Kasumi-1 (cell line): ENCODE measurements around the gene LRTM2.

ENCODE experiments used
- DNase-seq, 2 experiments: peaks; one replicate each; lab custom pipeline; 2025; lab: John Stamatoyannopoulos, UW

LRTM2 gene

DNA sequence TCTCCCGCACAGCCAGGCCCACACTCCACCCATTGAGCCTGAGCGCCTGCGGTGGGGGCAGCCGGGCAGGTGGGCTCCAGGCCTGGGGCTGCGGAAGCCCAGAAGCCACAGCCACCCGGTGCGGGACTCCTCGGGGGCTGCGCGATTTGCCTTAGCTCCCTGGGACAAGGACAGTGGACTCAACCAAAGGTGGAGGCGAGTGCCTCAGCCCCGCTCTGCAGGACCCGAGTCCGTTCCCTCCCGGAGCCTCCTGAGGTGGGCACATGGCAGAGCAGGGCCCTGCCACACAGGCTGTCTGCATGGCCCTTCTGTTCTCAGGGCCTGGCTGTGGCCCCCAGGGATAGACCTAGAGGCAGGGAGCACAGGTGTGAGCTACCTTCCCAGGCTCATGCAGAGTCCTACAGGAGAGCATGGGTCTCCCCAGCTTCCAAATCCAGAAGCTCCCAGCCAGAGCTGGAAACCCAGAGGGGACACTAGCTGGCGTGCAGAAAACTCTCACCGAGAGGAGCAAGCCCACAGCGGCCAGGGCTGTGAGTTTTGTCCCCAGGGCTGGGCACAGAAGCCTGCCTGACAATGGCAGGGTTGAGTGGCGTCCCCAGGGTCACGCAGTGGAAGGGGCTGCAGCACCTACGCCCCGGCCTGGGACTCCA lies 22.2 kb upstream of the LRTM2 start:
- no peak for DNase-seq

DNA sequence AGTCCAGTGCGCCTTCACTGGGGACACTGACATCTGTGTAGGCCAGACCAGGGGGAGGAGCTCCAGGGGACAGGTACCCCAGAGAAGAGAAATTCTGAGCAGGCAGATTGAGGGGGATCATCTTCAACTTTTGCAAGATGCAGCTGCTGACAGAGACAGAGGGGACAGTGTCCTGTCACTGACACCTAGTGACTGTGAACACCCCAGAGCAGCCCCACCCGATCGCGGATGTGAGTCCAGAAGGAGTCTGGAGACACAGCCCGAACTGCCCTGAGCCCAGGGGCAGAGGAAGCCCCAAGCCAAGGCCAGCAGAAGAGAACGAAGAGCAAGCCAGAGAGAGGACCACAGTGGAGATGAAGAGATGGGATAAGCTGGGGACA lies 21.7 kb upstream of the LRTM2 start:
- no peak for DNase-seq

DNA sequence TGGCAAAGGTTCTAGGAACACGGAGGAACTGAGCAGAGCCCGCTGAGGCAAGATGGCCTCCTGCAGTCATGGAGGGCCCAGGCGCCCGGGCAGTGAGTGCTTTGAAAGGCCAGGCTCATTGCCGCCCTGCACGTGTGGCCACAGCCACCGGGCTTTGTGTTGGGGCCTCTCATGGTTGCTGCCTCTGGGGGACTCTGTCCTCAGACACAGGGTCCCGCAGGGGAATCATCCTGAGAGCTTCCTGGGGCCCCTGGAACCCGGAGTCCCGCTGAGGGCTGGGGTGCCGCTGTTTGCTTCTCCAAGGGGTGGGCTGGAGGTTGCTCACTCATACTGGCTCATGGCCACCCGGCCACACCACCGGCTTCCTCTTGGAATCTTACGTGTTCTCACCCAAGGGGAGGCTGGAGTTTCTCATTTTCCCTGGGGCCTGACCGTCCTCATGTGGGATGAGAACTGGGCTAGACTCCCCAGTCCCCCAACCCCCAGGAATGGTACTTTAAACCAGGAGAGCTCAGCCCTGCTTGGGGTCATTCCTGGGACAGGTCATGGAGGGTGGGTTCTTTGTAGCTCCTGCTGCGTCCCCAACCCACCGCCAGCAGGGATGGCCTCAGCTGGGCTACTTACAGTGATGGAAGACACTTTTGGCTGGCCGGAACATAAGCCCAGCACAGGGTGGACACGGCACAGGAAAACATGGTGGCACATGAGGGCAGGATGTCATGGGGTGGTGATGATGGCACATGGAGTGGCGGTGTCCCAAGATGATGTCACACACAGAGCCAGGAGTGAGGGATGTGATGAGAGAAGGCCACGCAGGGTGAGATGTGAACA lies 21.1 kb upstream of the LRTM2 start:
- DNase-seq = no peak

DNA sequence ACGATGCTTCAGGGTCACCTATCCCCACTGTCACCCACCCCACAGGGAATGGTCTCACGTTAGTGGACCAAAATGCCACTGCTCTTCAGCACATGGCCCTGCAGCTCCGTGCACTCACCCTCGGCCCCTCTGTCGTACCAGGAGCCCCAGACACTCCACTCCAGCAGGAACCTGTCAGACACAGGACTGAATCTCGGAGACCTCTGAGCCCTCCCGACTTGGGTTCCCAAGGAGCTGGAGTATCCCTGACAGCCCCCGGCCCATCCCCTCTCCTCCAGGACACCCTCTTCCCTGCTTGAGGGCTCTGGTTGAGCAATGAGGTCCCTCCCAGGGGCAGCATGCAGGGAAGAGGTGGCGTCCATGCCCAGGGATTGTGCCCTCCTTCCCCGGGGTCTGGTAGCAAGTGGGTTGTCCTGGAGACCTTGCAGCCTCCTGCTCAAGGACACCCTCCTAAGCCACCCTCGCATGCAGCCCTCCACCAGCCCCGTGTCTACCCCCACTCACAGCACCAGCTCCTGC lies 20.4 kb upstream of the LRTM2 start:
- no peak for DNase-seq

DNA sequence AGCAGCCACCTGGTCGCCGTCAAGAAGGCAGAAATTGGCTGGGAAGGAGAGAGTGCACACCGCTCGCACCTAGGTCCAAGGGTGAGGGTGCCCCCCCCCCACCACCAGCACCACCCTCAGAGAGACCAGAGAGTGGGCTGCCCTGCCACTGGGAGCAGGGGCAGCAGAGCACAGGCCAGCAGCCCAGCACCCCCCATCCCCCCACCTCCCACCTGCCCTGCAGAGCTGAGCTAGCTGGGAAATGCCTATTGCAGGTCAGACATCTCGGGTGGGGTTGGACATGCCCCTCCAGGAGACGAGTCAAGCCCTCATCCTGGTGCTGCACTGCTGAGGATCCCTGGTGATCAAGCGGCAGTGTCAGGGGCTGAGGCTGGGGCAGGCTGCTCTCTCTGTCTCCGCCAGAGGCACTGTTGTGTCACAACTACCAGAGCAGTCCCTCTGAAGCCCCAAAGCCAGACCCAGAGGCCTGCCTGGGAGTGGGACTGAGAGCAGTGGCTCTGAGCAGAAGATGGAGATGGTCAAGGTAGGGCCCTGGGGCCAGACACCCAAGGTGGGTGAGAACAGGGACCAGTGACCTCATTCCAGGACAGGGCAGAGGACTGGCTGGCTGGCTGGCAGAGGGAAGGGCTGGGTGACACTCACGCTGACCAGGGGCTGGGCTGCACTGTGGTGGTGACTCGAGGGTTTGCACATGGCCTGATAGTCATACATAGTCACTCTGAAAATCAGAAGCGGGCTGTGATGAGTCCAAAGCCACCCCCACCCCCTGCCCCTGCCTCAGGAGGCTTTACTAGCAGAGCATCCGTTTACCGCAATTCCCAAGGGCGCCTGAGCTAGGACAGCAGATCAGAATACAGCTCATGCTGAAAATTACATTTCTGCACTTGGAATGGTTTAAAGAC lies 19.7 kb upstream of the LRTM2 start:
- DNase-seq = peak; percentile 0 to 6

DNA sequence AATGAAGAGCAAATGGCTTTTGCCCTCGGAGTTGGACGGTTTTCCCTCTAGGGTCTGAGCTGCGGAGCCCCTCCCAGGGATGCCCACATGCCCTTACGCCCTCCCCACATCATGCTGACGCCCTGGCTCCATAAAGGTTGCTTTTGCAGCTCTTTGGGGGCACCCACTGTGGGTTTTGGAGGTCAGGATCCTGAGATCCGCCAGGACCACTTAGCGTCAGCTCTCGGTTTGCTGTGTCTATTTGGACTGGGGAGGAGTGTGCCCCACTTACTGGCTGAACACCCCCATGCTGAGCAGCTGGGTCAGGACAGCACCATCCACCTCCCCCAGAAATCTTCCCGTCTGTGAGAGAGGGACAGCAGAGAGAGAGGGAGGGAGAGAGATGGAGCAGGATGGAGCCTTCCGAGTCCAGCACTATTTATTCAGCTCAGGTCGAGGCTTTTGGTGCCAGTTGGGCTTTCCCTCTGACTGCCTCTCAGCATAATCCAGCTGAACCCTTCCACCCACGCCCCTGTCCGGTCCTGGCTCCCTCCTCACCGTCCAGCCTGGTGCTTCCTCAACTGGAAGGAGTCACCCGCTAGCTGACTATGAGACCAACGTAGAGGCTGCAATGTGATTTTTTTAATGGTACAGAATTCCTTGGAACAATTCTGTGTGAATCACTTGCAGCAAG lies 18.9 kb upstream of the LRTM2 start:
- no peak for DNase-seq

DNA sequence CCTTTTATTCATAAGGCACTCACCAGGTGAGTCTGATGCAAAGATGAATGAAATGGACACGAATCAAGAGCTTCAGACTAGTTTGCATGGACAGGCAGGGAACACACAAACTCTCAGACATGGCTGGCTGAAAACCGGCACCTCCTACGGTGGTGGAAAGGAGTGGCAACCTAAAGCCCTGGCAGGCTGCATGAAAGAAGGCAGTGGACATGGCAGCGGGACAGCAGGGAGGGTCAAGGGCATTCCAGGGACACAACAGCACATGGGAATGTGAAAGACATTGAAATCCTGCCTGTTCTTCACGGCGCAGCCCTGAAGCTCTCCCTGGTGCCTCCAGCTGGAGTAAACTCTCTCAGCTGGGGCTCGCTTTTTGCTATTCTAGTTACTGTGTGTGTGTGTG lies 16.6 kb upstream of the LRTM2 start:
- no peak for DNase-seq

DNA sequence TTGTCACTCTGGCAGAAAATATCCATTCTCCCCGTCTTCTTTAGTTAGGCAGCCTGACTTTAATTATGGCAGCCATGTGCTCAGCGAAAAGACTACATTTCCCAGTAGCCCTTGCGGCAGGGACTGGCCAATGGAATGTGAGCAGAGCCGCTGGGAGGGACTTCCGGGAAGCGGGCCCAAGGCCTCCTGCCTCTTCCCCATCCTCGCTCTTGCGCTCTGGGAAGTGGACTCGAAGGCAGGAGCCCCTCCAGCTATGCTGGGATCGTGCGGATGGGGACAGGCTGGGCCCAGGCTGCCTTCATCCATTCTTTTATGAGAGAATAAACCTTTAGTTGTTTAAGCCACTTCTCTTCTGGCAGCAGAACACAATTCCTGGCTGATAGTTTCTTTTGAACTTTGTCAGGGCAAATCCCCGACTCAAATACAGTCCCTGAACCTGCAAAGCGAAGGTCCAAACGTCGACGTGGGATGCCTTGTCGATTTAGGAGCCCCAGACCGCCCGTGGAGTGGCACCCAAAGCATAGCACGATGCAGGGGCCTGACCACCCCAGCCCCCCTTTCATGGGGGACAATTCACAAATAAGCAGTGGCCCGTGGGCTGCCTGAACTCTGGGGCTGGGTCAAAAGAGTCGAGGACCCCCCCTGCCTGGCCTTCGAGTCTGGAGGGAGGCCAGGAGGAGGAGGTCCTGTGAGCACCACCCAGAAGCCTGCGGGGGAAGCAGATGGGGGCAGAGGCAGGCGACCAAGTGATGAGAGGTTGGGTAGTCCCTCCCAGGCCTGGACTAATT lies 15.6 kb upstream of the LRTM2 start:
- peak; percentile 58 to 61 for DNase-seq

DNA sequence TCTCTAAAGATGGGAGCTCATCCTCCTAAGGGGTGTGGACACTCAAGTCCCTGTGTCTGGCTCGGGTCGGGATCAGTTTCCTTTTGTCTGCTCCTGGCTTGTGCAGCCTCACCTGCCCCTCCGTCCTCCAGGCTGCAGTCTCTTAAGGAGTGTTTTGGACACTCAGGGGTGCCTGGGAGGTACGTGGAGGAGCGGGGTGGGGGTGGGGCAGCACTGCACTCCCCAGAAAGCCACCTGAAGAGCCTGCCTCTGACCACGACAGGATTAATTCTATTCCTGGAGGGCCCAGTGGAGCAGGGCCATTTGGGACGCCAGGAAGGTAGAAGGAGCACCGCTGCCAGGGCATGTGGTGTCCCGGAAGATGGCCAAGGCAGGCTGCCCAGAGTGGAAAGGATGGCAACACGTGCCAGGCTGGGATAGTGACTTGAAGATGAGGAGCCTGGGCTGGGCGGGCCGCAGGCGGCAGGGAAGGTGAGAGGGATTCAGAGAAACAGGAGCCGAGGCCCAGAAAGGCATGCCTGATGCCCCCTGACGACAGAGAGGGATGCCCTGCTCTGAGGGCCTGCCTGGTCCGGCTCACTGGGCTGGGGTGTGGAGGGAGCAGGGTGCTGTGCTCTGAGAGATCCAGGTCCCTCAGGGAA lies 14.8 kb upstream of the LRTM2 start:
- no peak for DNase-seq

DNA sequence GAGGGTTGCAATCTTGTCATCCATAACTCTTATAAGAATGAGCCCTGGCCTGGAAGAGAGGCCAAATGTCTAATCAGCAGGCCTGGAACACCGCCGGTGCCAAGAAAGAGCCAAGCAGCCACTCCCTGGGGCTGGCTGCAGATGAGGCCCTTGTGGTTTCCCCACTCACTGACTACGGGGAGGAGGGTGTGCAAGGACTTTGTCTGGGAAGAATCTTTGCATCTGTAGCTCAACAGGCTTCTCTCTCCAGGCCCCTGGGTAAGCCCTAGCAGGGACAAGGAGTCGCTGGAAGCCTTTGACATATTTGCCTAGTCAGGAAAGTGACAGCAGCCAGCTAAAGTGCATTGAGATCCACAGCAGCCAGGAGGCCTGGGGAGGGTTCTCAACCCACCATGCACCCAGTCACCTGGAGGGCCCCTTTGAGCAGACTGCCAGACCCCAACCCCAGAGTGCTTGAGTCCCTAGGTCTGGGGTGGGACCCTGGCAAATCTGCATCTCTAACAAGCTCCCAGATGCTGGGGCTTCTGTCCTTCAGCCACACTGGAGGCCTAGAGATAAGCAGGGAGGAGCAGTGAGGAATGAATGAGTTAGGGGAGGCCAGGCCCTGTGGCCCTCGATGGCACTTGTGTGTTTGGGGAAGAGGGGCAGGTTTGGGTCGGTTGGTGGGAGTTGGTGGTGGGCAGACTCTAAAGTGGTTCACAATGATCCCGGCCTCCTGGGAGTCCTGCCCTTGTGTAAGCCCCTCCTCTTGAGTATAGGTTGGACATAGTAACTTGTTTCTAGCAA lies 13.9 kb upstream of the LRTM2 start:
- peak; percentile 19 to 21 for DNase-seq

DNA sequence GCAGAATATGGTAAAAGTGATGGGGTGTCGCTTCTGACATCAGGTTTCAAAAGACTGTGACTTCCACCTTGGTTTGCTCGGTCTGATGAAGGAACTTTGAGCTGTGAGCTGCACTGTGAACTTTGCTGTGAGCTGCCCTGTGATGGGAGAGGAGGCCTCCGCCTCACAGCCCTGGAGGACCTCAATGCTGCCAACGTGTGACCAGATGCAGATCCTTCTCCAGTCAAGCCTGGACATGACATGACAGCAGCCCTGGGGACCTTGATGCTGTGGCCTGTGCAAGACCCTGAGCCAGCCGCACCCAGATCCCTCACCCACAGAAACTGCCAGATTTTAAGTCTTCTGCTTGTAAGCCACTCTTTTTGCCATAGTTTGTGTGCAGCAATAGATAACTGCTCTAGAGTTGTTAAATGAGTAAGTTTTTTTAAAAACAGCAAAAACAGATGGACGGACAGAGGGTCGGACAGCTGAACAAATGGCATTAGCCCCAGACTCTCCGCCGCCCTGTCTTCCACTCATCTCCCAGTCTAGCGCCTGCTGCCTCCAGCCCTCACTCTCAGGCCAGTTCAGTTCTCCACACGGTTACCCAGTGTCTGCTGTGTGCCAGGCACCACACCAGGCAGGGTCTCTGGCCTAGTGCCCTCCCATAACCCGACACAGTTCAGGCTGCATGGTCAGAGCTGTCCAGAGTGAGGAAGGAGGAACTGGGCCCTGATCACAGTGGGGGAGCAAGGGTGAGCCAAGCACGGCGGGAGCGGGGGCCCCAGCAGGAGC lies 13.1 kb upstream of the LRTM2 start:
- no peak for DNase-seq

DNA sequence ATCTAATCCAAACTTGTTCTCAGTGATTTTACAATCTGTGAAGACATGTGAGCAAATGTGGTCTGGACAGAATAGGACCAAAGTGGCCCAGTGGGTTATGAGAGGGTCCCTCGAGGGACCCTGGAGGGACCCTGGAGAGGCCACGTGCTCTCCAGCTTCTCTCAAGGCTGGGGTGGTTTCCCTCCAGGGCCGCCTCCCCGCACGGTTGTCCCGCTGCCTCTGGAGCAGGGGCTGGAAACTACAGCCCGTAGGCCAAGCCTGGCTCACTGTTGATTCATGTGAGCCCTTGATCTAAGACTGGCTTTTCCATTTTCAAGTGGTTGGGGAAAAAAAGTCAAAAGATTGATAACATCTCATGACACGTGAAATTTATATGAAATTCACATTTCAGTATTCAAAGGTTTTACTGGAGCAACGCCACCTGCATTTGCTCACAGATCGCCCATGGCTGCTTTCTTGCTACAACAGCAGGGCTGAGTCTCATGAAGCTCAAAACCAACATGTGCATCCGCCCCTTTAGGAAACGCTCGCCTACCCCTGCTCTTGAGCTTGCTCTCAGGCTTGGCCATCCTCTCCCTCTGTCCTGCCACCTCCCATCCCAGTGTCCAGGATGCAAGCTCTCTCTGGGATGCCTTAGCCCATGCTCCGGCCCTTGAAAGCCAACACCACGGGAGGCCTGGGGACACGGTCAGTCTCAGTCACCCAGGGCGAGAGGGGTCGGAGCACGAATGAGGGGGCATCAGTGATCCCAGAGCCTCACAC lies 12.1 kb upstream of the LRTM2 start:
- no peak for DNase-seq

DNA sequence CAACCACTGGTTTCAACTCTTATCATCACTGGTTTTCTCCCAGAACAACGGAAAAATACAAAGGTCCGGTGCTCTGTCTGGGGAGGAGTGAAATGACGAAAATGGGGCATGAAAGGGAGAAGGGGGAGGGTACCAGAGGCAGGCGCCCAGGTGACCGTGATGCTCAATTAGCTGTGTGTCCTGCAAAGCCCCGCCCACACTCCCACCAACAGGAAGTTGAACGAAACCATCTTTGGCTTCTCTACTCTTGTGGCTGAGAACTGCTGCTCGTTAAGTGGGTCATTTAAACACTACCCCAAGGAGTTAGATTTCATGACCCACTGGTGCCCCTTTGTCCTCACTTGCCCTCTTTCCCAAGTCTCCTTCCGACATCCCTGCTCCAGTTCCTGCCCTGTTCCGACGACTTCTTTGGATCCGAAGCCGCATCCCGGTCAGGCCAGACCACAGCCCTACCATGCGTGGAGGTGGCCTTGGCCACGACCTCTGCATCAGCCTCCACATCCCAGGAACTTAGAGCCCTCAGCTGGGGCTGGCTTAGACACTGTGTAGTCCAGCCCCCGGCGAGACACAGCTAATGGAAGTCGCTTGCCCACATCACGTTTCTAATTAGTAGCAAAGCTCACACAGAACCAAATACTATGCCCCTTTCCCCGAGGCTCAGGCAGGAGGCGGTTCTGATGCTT lies 11.4 kb upstream of the LRTM2 start:
- no peak for DNase-seq

DNA sequence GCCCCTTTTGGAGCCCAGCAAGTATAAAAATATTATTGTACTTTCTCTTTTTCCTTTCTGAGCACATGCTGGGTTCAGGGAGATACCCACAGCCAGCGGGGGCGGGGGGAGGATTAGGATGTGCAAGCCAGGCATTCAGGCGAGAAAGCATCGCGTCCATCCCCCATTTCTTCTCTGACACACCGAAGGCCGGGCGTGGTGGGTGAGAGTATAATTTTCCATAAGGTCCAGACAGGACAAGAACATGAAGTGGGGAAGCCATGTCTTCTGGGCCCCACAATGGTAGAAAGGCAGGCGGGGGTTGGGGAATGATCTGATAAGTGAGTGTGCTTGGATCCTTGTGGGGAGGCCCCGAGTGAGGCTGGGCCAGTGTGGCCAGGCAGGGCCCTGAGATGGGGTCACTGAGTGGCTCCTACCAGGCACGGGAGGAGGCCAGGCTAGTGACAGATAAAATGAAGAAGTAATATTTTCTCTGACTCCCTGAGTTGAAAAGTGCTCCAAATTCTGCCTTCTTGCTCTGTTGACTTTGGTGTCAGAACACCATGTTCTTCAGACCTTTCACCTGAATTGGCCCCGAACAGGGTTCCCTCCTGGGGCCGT lies 10.7 kb upstream of the LRTM2 start:
- DNase-seq = no peak

DNA sequence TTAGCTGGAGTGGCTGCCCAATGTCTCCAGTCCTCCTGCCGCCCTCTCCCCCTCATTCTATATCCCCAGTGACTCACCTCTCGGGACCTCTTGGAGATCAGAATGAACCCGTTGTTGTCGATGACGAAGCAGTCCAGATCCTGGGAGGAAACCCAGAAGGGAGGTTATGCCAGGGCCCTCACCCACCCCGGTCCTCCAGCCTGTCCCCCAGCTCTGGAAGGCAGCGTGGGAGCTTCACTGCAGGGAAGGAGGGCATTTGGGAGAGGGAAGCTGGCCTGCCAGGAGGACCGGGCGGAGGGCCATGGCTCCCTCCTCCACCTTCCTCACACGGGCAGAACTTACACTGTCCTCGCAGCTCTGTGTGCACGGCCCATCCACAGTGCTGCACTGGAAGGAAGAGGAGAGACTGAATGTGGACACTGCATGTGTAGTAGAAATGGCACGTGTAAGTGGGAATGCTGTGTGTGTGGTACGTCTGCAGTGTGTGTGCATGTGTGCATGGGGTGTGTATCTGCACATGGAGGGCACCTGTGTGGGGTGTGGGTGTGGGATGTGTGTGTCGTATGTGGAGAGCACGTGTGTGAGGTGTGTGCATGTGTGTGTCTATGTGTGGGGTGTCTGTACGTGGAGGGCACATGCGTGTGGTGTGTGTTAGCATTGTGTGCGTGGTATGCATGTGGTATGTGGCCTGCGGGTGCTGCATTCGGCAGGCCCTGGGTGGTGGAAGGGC lies 10.0 kb upstream of the LRTM2 start:
- no peak for DNase-seq

DNA sequence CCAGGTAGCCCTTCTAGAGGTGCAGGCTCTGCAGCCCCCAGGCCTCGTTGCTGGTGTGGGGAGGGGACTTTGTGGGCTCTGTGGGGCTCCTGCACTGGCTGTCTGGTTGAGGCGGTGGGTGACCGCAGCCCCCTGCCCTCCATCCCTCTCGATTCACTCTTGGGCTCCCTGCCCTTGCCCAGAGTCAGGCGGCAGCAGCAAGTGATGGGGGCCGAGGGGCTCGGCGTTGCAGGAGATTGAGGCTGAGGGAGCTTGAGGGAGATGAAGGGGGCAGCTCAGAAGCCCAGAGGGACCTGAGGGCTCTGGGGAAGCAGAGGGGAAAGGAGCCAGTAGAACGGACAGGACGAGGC lies 9.5 kb upstream of the LRTM2 start:
- no peak for DNase-seq
